Measurements from ENCODE around the gene S100A7A. TPM values are rescaled to one million over a fixed set of nuclear protein-coding genes. Genes with fewer than 3 reads are reported as not detected.

The S100A7A gene
- total RNA-seq, 2 donors from 2014 or later, result not detected

- DNase-seq, result no peak
- H3K4me3 ChIP-seq (ENCODE audit: low read length), result no peak overlapping the region
- no peak overlapping the region for H3K4me3 Mint-ChIP-seq
- H3K27me3 ChIP-seq (ENCODE audit: control insufficient read depth, insufficient read depth, low read length, poor library complexity, severe bottlenecking), result peaks cover 19% of the 10 kb centered on the region
- no peaks in the 10 kb centered on the region for H3K4me1 ChIP-seq (ENCODE audit: control insufficient read depth, insufficient read depth, low read length)
- no peaks in the 10 kb centered on the region for H3K36me3 ChIP-seq (ENCODE audit: control insufficient read depth, insufficient read depth, low read length)
- H3K9ac ChIP-seq (ENCODE audit: extremely low read depth, low read length, poor library complexity, severe bottlenecking), result no peak overlapping the region
- 90 to 96% methylated on average over 2 to 4 of the region's 4 CpGs for WGBS, 2 experiments (ENCODE audit: insufficient coverage in 1 of 2, insufficient read length in 1 of 2)
- H3K27me3 Mint-ChIP-seq (ENCODE audit: insufficient read depth), result peaks cover 4% of the 10 kb centered on the region
- H3K27ac ChIP-seq (ENCODE audit: low read depth, low read length), result no peak overlapping the region
- no peak overlapping the region for H3K27ac Mint-ChIP-seq
- H3K9me3 ChIP-seq (ENCODE audit: control insufficient read depth, low read length), result no peaks in the 10 kb centered on the region
- H3K4me1 Mint-ChIP-seq, result no peaks in the 10 kb centered on the region
- H3K9me3 Mint-ChIP-seq, result no peaks in the 10 kb centered on the region
- no peaks in the 10 kb centered on the region for H3K36me3 Mint-ChIP-seq (ENCODE audit: low read depth)
- no peak for TF ChIP-seq CTCF (conservative IDR thresholded peaks at IDR 0.05)
These were observed 20.9 kb downstream of the S100A7A start for GRCh38 chr1:153437236-153437635.

GRCh38 chr1:153438599-153438998 lies 22.3 kb downstream of the S100A7A start:
- Histone ChIP-seq H3K27ac (ENCODE audit: low read depth, low read length) (no peak overlapping the region), H3K36me3 (ENCODE audit: control insufficient read depth, insufficient read depth, low read length) (no peaks in the 10 kb centered on the region), H3K9ac (ENCODE audit: extremely low read depth, low read length, poor library complexity, severe bottlenecking) (no peak overlapping the region), H3K27me3 (ENCODE audit: control insufficient read depth, insufficient read depth, low read length, poor library complexity, severe bottlenecking) (peaks cover 18% of the 10 kb centered on the region), H3K4me1 (ENCODE audit: control insufficient read depth, insufficient read depth, low read length) (no peaks in the 10 kb centered on the region), H3K9me3 (ENCODE audit: control insufficient read depth, low read length) (no peaks in the 10 kb centered on the region), H3K4me3 (ENCODE audit: low read length) (no peak overlapping the region)
- H3K4me1 Mint-ChIP-seq, result no peaks in the 10 kb centered on the region
- no peak for DNase-seq
- 74 to 76% methylated on average over 5 to 7 of the region's 7 CpGs for WGBS, 2 experiments (ENCODE audit: insufficient coverage in 1 of 2, insufficient read length in 1 of 2)
- peaks cover 4% of the 10 kb centered on the region for H3K27me3 Mint-ChIP-seq (ENCODE audit: insufficient read depth)
- no peak overlapping the region for H3K4me3 Mint-ChIP-seq
- H3K27ac Mint-ChIP-seq, result no peak overlapping the region
- H3K9me3 Mint-ChIP-seq, result no peaks in the 10 kb centered on the region
- H3K36me3 Mint-ChIP-seq (ENCODE audit: low read depth), result no peaks in the 10 kb centered on the region
- TF ChIP-seq CTCF (conservative IDR thresholded peaks at IDR 0.05), result no peak

GRCh38 chr1:153439273-153439672 lies 23.0 kb downstream of the S100A7A start:
- no peak overlapping the region for H3K9ac ChIP-seq (ENCODE audit: extremely low read depth, low read length, poor library complexity, severe bottlenecking)
- no peak for DNase-seq
- no peak overlapping the region for H3K27ac ChIP-seq (ENCODE audit: low read depth, low read length)
- H3K27me3 ChIP-seq (ENCODE audit: control insufficient read depth, insufficient read depth, low read length, poor library complexity, severe bottlenecking), result peaks cover 18% of the 10 kb centered on the region
- no peak for TF ChIP-seq CTCF (conservative IDR thresholded peaks at IDR 0.05)
- no peak overlapping the region for H3K4me3 ChIP-seq (ENCODE audit: low read length)
- no peaks in the 10 kb centered on the region for H3K36me3 Mint-ChIP-seq (ENCODE audit: low read depth)
- H3K9me3 ChIP-seq (ENCODE audit: control insufficient read depth, low read length), result no peaks in the 10 kb centered on the region
- H3K27me3 Mint-ChIP-seq (ENCODE audit: insufficient read depth), result peaks cover 4% of the 10 kb centered on the region
- no peaks in the 10 kb centered on the region for H3K36me3 ChIP-seq (ENCODE audit: control insufficient read depth, insufficient read depth, low read length)
- H3K27ac Mint-ChIP-seq, result no peak overlapping the region
- no peaks in the 10 kb centered on the region for H3K9me3 Mint-ChIP-seq
- H3K4me1 Mint-ChIP-seq, result no peaks in the 10 kb centered on the region
- no peaks in the 10 kb centered on the region for H3K4me1 ChIP-seq (ENCODE audit: control insufficient read depth, insufficient read depth, low read length)
- H3K4me3 Mint-ChIP-seq, result no peak overlapping the region
